Subcutaneous adipose tissue (tissue), 4 donors: ENCODE data around the gene WWOX. TPM values are rescaled to one million over a fixed set of nuclear protein-coding genes. Genes with fewer than 3 reads are reported as not detected.

Source experiments
- total RNA-seq, 4 donors: library from RNA; depleted of rRNA; stranded (reverse); fragments of >200 nt; gene quantifications; one replicate each; pipeline ENCODE4 v1.1.0, GENCODE V29; 2016
- TF ChIP-seq, protein P1 (sequence below): fragments of 450-650 bp; IDR thresholded peaks from one replicate; pipeline ENCODE4 v1.5.1; 2016; ENCODE audit warnings: low read depth, mild to moderate bottlenecking, control low read depth, antibody characterized with exemption, moderate library complexity

The WWOX gene
- total RNA-seq, 4 donors from 2014 or later: 31.4 to 67.8 (median 46.0) TPM

DNA sequence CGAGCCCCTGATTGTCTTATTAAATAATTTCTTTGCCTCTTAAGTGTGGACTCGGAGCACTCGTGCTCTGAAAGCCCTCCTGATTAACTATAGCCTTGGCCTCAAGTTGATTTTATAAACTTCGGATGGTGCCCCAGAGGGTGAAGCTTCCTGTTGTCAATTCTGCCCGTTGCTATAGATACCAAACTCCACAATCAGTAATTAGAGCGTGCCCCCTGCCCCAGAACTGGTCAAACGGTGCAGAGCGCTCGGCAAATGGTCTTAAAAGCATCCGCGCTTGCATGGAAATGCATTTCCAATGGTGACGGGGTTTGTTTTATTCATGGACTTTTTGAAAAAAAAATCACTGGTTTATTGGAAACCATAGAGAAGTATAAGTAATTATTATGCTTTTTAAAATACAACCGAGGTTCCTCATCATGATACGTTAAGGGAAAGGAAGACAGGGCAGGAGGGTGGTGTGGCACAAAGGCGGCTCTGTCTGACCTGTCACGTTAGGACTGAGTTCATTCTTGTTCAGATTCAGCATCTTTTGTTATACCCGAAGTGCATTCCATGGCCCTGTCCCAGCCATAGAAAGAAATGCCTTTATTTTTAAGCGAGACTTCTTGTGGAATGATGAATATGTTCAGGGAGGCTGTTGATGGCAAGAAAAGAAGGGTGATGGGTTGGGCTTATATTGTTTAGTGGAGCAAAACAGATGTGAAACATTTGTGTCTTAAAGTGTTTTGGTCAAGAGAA lies 1024.7 kb downstream of the WWOX start:
- TF ChIP-seq, protein P1, sequence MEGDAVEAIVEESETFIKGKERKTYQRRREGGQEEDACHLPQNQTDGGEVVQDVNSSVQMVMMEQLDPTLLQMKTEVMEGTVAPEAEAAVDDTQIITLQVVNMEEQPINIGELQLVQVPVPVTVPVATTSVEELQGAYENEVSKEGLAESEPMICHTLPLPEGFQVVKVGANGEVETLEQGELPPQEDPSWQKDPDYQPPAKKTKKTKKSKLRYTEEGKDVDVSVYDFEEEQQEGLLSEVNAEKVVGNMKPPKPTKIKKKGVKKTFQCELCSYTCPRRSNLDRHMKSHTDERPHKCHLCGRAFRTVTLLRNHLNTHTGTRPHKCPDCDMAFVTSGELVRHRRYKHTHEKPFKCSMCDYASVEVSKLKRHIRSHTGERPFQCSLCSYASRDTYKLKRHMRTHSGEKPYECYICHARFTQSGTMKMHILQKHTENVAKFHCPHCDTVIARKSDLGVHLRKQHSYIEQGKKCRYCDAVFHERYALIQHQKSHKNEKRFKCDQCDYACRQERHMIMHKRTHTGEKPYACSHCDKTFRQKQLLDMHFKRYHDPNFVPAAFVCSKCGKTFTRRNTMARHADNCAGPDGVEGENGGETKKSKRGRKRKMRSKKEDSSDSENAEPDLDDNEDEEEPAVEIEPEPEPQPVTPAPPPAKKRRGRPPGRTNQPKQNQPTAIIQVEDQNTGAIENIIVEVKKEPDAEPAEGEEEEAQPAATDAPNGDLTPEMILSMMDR: no peak

GRCh38 chr16:79127766-79128165 lies 1028.3 kb downstream of the WWOX start:
- TF ChIP-seq, protein P1: no peak

GRCh38 chr16:79128706-79129105 lies 1029.3 kb downstream of the WWOX start:
- TF ChIP-seq, protein P1: no peak

GRCh38 chr16:79130616-79131015 lies 1031.2 kb downstream of the WWOX start:
- TF ChIP-seq, protein P1: no peak

GRCh38 chr16:79131321-79132075 lies 1032.0 kb downstream of the WWOX start:
- TF ChIP-seq, protein P1: no peak

- TF ChIP-seq, protein P1: no peak
These were observed 1033.2 kb downstream of the WWOX start for GRCh38 chr16:79132701-79133100.

- TF ChIP-seq, protein P1: no peak
These were observed 1034.8 kb downstream of the WWOX start for GRCh38 chr16:79134300-79134699.
